Hematopoietic multipotent progenitor cell treated with erythropoietin and hydrocortisone succinate and interleukin-3 and kit ligand, for 15 days (in vitro differentiated cells): Measurements from ENCODE around the gene MICALL2.

Experiments used
- DNase-seq: peaks from one replicate; pipeline ENCODE4 v3.0.0-alpha.2; 2015; ENCODE audit warnings: low spot score

The MICALL2 gene

DNA sequence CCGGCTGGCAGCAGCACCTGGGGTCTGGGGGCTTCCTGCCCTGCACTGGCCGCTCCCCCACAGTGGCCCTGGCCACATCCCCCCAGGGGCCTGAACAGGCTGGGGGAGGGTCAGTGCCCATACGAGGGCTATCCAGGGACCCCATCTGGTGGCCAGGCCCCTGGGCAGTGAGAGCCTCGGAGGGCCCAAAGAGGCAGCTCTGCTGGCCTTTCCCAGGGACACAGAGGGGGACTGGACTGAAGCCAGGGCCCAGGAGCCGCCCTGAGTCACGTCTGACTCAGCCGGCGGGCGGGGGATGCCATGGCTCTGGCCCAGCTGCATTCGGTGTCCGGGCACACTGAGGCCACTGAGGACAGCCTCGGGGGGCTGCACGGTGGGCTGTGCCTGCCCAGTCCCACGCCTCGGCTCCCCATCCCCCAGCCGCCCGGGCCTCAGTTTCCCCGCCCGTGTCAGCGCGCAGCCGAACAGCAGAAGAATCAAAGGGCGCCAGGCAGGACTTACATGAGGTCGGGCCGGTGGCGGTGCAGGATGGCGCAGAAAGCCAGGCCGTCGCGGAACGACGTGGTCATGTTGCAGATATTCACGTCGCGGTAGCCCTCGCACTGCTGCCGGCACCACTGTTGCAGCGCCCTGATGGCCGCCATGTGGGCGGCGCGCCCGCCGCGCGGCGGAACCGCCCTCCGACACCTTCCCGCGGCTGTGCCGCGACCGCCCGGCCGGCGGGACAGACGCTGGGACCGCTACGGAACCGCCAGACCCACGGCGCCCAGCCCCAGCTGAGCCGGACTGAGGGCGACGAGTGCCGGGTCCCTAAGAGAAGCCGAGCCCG, at the start of gene MICALL2:
Gene MICALL2 (minus strand): TSS at position 788 of the 829 bp plus-strand sequence. CDS start 144 bp downstream, at position 644.
- DNase-seq = peak; percentile 88

DNA sequence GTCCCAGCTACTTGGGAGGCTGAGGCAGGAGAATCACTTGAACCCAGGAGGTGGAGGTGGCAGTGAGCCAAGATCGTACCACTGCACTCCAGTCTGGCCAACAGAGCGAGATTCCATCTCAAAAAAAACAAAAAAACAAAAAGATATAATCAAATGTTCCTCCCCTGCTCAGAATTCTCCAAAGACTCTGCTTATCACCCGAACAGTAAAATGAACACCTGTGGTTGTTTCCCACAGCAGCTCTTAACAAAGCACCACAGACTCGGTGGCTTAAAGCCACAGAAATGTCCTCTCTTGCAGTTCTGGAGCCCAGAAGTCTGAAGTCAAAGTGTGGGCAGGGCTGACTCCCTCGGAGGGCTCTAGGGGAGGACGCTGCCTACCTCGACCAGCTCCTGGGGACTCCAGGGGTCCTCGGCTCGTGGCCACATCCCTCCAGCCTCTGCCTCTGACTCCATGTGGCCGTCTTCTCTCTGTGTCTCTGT, 49.0 kb upstream of the MICALL2 start:
- DNase-seq = no peak

DNA sequence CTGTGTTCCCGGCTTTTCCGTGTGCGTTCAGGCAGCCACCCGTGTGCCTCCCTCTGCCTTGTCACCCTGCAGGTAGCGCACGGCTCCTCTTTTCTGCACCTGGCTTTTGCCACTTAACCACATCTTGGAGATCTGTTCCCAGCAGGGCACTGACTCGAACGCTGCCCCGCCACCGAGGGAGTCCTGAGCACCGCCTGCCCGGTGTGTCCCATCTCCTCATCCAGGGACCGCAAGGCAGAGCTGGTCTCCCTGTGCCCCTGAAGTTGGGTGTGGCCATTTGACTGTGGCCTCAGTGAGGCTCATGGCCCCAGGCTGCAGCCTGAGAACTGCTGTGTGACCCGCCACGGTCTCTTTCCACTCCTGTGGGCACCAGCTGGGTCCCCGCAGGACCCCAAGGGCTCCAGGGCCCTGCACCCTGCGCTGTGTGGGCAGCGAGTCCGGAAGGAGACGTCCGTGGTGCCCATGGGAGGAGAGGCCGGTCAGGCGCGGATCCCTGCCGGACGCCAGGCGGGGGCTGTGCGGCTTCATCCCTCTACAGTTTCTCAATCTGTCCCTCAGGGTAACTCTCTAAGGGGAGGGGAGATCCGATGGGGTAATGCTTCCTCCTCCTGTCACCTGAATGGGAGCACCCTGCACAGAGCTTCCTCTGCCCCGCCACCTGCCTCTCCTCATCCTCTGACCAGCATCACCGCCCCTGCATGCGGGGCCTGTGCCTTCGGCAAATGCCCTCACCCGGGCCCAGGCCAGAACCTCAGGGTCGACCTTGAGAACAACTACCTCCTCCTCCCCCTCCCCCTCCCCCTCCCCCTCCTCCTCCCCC, 46.7 kb upstream of the MICALL2 start:
- DNase-seq = no peak

DNA sequence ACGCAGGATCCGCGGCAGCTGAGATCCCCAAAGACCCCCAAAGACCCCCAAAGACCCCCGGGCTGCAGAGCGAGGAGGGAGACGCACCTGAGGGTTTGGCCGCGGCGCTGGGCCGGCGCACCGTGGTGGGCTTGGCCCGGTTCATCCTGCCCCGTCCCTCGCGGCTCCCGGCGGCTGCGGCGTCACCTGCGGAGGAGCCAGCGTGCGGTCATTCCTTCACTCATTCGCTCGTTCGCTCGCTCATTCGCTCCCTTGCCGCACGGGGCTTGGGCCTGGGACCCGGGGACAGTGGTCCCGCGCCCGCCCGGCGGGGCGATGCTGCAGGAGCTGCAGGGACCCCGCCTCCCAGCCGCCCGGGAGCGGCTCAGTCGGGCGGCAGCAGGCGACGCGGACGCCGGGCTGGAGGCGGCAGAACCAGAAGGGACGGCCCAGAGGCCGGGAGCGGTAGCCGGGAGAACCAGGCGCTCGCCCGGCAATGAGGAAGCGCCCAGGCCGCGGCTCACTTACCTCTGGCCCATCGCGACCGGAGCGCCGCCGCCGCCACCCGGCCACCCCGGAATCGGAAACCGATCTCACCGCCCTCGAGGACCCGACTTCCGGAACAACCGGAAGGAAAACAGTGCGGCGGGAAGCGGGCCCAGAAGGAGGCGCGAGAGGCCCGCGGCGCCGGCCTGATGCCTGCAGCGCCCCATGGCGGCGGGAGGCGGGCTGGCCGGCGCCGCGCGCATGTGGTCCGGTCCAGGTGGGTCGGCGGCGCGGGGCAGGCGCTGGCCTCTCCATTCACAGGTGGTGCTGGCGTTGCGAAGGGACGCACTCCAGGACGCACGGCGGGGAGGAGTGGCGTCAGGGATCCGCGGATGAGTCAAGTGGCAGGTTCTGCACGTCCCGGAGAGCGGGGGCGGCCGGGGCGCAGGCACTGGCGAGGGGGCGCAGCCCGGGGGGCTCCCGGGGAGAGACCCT, 44.8 kb upstream of the MICALL2 start, which contains the start of gene INTS1:
Gene INTS1 (minus strand): TSS at position 574 of the 960 bp plus-strand sequence. CDS start 429 bp downstream, at position 145.
- peak; percentile 92 for DNase-seq

DNA sequence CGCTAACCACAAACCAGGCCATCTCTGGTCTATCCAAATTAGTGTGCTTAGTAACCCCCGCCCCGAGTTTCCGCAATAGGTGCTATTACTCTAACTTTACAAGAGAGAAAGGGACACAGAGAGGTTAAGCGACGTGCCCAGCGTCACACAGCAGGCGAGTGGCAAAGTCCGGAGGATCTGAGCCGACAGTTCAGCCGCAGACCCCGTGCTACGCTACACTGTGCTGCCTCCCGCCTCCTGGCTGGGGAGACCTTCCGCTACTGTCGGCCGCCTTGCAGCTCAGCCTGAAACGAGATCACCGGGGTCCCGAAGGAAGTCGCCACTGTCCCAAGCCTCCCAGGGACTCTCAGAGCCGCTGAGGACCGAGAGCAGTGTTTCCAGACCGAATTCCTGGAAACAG, 44.1 kb upstream of the MICALL2 start:
- DNase-seq = no peak

DNA sequence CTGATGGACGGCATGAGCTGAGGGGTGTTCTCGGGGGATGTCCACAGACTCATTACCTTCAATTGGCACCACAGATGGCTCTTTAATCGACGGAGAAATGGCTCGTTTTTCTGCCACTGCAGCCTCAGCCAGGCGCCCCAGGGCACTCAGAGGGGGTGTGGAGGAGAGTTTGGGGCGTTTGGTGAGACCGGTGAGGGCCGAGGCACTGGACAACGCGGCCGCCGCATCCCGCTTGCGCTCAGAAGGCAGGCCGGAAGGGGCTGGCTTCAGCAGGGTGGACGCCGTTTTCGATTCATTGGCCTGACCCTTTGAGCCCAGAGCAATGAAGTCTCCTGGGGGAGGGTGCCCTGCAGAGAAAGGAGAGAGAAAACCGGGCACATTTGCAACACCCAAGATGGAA, 43.6 kb upstream of the MICALL2 start:
- no peak for DNase-seq

- DNase-seq = no peak
These were observed 42.4 kb upstream of the MICALL2 start for GRCh38 chr7:1501487-1502270.

DNA sequence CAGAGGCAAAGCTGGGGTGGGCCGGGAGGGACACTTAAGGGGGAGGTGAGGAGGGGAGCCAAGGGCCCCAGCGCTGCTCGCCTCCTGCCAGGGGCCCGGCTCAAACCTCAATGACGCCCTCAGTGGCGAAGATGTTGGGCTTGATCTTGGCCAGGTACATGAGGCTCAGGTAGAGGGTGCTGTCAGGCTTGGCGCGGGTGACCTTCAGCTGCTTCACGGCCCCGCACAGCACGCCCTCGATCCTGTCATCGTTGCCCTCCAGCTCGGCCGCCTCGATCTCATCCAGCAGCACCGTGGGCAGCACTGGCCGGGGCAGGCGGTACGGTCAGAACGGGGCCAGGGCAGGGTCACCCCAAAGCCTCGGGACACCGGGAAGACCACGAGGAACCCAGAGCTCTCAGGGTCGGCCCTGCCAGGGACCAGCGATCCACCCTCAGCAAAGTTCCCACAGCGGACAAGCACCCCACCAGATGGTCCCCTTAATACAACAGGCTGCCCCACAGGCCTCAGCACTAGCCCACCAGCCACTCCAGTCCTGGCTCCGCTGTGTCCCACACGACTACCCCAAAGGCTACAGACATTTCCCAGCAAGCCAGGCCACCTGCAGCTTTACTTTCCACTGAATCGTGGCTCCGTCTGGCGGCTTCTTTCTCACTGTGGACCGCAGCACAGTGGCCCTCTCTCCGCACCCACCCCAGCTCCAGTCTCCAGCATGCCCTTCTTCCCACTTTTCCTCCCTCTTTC, 41.0 kb upstream of the MICALL2 start:
- no peak for DNase-seq

GRCh38 chr7:1499367-1500029, 40.2 kb upstream of the MICALL2 start:
- DNase-seq = no peak

DNA sequence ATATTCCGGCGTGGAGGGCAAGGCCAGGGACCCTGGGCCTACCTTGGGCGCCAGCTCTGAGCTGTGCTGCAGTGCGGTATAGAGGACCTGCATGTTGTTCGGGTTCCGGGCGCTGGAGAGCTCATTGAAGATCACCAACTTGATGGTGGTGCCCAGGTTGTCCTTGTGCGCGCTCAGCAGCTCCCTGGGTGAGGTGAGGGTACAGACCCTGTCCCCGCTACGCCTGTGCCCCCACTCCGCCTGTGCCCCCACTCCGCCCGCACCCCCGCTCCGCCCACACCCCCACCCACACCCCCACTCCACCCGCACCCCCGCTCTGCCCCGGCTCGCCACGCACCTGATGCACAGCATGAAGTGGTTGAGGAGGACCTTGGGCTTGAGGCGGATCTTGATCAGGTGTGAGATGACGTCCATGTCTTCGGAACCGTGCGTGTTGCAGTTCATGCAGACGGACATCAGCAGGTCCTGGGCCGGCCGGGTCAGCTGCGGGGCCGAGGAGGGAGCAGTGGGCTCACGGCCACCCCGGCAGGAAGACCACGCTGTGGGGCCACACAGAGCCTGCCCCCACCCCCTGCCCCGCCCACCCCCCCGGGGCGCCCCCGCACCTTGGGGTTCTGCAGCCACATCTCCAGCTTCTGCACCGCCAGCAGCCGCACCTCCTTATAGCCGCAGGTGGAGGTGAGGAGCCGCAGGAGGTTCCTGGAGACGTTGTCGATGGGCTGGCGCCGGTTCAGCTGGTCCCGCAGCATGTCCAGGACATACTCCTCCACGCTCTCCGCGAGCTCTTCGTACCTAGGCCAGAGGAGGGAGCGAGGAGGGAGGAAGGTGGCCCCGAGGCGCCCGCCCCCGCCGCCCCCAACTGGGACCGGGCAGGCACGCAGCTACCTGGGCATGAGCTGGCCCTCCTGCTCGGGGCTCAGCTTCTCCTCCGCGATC, 39.4 kb upstream of the MICALL2 start:
- no peak for DNase-seq

- no peak for DNase-seq
These were observed 38.1 kb upstream of the MICALL2 start for GRCh38 chr7:1497293-1497927.

DNA sequence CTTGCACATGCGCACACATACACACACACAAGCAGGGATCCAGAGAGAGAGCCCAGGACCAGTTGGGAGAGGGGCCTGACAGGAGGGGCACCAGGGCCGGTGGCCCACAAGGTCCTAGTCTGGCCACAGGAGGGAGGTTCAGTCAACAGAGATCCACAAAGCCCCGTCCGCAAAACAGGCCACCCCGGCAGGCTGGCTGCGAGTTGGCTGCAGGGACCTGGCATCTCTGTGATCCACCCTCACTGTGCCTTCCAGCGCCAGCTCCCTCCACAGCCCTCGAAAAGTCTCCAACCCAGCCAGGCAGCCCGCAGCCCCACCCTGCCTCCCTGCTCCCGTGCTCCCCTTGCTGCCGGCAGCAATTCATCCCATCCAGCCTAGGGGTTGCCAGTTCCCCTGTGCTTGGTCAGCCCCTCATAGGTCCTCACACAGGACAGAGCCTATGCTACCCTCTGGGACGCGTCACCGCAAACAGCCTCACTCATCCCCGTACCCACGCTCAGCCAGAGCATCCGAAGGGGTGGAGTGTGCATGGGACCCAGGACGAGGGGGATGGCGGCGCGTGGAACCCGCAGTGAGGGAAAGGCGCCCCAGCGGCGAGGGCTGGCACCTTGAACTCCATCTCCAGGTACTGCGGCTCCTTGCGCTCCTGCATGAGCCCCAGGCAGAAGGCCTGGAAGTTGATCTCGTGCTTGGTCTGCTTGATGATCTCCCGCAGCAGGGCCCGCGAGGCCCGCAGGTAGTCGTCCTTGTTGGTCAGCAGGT, 37.4 kb upstream of the MICALL2 start:
- DNase-seq = no peak

DNA sequence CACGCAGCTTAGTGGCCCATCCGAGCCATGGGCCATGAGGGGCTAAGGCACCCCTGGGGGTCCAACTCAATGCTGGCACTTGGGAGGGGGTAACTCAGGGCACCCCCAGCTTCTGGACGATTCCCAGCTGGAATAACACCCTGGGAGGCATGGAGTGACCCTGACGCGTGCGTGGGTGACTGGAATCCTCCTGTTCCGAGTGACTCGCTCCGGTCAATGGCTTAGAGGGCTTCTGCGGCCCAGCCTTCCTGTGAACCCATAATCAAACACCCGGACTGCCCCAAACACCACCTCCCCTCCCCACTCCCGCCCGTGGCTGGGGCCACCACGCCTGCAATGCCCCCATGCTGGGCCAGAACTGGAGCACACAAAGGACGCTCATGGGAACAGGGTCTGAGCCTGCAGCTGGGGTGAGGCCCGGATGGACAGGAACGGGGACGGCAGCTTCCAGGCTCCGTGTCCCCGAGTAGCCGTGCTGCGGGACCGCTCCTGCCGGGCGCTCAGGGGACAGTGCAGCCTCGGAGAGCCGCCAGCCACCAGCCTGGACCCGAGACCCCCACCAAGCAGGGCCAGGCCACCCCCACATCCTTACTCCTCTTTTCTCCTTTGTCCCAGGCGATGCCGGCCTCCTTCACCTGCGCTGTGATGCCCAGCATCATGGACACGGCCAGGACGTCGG, 36.4 kb upstream of the MICALL2 start:
- DNase-seq = no peak

- no peak for DNase-seq
These were observed 35.7 kb upstream of the MICALL2 start for GRCh38 chr7:1494866-1495563.

- DNase-seq = no peak
These were observed 35.2 kb upstream of the MICALL2 start for GRCh38 chr7:1494447-1494846.

DNA sequence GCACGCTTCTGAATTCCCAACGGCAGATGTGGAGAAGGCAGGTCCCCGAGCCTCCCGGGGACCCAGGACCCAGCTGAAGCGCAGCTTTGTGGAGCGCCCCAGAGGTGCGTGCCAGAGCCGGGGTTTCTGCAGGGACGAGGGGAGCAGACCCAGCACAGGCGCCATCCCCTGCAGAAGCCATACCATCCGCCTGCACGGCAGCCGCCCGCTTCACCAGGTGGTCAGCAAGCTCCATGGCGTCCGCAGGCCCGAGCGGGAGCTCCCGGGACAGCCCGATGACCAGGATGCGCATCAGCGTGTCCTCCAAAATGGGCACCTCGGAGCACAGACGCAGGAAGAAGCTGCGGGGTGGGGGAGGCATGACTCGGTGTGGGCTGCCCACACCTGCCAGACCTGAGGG, 34.3 kb upstream of the MICALL2 start:
- DNase-seq = no peak
